Stimulated activated CD8-positive, alpha-beta memory T cell treated with anti-CD3 and anti-CD28 coated beads, Interleukin-7, amount 100 ng/mL, for 48 hours (primary cell): ENCODE measurements around the gene SLC26A6.

Experiments used
- DNase-seq, 2 donors: peaks; one replicate each; pipeline ENCODE4 v3.0.0-alpha.2; 2020; ENCODE audit warnings: low read depth in 1 of 2; ENCODE audit errors: extremely low read depth in 1 of 2

The SLC26A6 gene

DNA sequence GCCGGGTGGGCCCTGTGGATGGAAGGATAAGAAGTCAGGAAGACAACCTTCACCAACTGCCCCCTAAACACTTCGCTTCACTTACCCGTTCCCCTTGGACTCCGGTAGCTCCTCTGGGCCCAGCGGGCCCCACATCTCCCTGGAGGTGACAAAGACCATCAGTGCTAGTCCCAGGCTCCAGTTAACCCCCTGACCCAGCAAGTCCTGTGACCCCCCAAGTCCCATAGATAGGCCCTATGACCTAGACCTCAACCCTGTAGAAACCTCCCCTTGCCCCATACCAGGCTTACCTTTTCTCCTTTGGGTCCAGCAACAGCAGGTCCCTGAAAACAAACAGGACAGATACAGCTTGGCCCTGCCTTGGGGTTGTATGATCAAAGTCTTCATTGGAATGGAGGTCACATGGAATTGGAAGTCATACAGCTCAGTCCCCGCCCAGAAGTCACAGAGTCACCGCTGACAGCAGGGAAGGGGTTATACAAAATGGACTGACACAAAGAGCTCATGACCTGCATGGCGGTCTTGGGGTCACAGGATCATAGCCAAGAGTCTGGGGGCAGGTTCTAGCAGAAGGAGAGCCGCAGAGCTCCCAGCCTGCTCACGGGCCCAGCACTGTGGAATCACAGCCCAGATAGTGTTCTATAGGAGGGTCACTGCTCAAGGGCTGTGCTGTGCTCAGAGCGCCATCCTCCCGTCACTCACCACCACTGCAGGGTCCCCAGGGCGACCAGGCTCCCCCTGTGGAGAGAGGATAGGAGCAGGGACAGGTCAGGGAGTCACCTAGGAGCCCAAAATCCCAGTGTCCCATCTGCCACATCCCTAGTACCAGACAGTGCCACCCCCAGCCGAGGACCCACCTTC lies 53.4 kb downstream of the SLC26A6 start:
- no peak for DNase-seq

DNA sequence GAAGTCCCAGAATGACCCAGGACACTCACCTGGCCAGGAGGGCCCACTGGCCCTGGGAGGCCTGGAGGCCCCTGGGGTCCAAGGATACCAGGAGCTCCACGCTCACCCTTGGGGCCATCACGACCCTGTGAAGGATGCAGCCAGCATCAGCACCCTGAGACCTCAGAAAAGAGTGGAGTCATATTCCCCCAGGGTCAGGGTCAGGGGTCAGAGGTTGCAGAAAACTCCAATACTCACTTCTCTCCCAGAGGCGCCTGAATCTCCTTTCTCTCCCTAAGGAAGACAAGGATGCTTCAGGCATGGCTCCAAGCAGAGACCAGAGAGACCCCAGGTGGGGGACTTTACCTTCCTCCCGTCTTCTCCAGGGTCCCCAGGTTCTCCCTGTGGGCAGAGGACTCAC lies 58.6 kb downstream of the SLC26A6 start:
- no peak for DNase-seq
